Upper lobe of left lung (tissue), 4 donors: ENCODE measurements around the gene PRR33.

ENCODE experiments used
- POLR2A ChIP-seq, 4 donors: fragments of 450-650 bp; IDR thresholded peaks; one replicate each; pipeline ENCODE4 v1.5.1; 2016 to 2017; ENCODE audit warnings: antibody characterized with exemption in 4 of 4, mild to moderate bottlenecking in 2 of 4
- POLR2AphosphoS5 ChIP-seq, 2 donors: sonication (generic); formaldehyde crosslinking; IDR thresholded peaks; one replicate each; pipeline ENCODE4 v1.5.1; 2017; ENCODE audit warnings: antibody characterized with exemption in 2 of 2
- TF ChIP-seq, protein P1 (sequence below), 6 experiments: fragments of 450-650 bp in 4 of 6; fragments of 200-600 bp in 2 of 6; sonication (generic) in 2 of 6; IDR thresholded peaks; one replicate each; pipeline ENCODE4 v1.5.1; 2016 to 2019; ENCODE audit warnings: antibody characterized with exemption in 6 of 6

DNA sequence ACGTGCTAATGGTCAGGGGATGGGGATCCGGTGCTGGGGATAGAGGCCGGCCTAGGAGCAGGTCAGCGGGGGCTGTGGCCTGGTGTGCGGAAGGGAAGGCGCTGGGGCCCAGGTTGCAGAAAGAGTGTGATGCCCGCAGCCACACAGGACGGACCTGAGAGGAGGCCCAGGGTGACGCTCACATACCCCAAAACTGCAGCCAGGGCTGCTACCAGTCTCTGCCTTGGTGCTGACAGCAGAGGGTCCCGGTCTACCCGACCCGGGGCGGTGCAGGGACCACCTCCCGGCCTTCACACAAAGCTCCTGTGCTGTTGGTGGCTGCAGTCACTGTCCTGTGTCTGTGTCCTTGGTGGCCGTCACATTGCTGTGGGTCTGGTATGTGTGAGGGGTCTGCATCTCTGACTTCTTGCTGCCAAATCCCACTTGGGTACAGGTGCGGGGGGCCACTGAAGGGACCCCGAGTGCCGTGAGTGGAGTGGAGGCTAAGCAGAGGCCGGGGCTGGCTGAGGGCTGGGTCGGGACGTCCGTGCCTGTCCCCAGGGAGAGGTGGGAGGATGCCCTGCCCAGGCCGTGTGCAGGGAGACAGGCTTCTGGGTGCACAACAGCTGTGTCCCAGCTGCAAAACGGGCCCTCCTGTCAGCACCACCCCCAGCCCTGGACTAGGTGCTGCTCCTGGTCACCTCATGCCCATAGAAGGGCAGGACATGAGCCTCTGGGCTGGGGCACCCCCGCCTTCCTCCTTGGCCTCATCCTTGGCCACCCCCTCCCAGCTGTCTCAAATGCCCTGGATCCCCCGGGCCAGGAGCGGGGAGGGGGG, 37.4 kb downstream of the PRR33 start:
- no peak for TF ChIP-seq POLR2AphosphoS5 (IDR thresholded peaks at IDR 0.05)
- no peak for TF ChIP-seq POLR2A (IDR thresholded peaks at IDR 0.05)
- TF ChIP-seq, protein P1, sequence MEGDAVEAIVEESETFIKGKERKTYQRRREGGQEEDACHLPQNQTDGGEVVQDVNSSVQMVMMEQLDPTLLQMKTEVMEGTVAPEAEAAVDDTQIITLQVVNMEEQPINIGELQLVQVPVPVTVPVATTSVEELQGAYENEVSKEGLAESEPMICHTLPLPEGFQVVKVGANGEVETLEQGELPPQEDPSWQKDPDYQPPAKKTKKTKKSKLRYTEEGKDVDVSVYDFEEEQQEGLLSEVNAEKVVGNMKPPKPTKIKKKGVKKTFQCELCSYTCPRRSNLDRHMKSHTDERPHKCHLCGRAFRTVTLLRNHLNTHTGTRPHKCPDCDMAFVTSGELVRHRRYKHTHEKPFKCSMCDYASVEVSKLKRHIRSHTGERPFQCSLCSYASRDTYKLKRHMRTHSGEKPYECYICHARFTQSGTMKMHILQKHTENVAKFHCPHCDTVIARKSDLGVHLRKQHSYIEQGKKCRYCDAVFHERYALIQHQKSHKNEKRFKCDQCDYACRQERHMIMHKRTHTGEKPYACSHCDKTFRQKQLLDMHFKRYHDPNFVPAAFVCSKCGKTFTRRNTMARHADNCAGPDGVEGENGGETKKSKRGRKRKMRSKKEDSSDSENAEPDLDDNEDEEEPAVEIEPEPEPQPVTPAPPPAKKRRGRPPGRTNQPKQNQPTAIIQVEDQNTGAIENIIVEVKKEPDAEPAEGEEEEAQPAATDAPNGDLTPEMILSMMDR (IDR thresholded peaks at IDR 0.05), result no peak
